Neuronal stem cell (in vitro differentiated cells): ENCODE results near the gene PTCH1.
A peak's percentile ranks its signal among the peaks of the same experiment; 100 is the strongest.

ENCODE experiments used
- DNase-seq: peaks from one replicate; pipeline ENCODE4 v3.0.0-alpha.2; 2013; ENCODE audit warnings: low spot score
- H2AFZ ChIP-seq: one replicate; pipeline ENCODE4 v1.6.1; 2013; ENCODE audit warnings: mild to moderate bottlenecking, low read length, inconsistent platforms
- H2AK5ac ChIP-seq: 2 replicates; pipeline ENCODE4 v1.6.1; 2013; ENCODE audit warnings: low read depth, mild to moderate bottlenecking, inconsistent platforms, low read length, moderate library complexity, mixed read lengths
- H2BK120ac ChIP-seq: 2 replicates; pipeline ENCODE4 v1.6.1; 2013; ENCODE audit warnings: low read depth, mild to moderate bottlenecking, inconsistent platforms, low read length, moderate library complexity, mixed read lengths
- H2BK12ac ChIP-seq: one replicate; pipeline ENCODE4 v1.6.1; 2013; ENCODE audit warnings: low read length, inconsistent platforms
- H2BK15ac ChIP-seq: 2 replicates; pipeline ENCODE4 v1.6.1; 2013; ENCODE audit warnings: mild to moderate bottlenecking, low read length, inconsistent platforms, mixed read lengths
- H2BK5ac ChIP-seq: one replicate; pipeline ENCODE4 v1.6.1; 2013; ENCODE audit warnings: inconsistent platforms, mild to moderate bottlenecking, low read length, moderate library complexity
- H3K14ac ChIP-seq: one replicate; pipeline ENCODE4 v1.6.1; 2013; ENCODE audit warnings: low read length, inconsistent platforms
- H3K18ac ChIP-seq: 2 replicates; pipeline ENCODE4 v1.6.1; 2013; ENCODE audit warnings: low read length, inconsistent platforms
- H3K23ac ChIP-seq: 2 replicates; pipeline ENCODE4 v1.6.1; 2013; ENCODE audit warnings: low read depth, mild to moderate bottlenecking, mixed read lengths, low read length, inconsistent platforms; ENCODE audit not compliant: poor library complexity
- H3K27ac ChIP-seq: replicated peaks from 3 replicates; pipeline ENCODE4 v1.5.1; 2013; ENCODE audit warnings: low read length, inconsistent platforms
- H3K27me3 ChIP-seq, 3 experiments: 2 replicates each; pipeline ENCODE4 v1.6.1; 2013; ENCODE audit warnings: low read length in 3 of 3, mild to moderate bottlenecking in 2 of 3, inconsistent platforms in 1 of 3, low read depth in 1 of 3, mixed read lengths in 1 of 3, moderate library complexity in 1 of 3; ENCODE audit not compliant: control insufficient read depth in 3 of 3, insufficient read depth in 3 of 3
- H3K36me3 ChIP-seq, 2 donors: replicated peaks in 1 of 2; 2 replicates each; pipeline ENCODE4 v1.6.1; 2013; ENCODE audit warnings: low read length in 2 of 2; ENCODE audit not compliant: control insufficient read depth in 2 of 2, insufficient read depth in 2 of 2
- H3K4ac ChIP-seq: 2 replicates; pipeline ENCODE4 v1.6.1; 2013; ENCODE audit warnings: inconsistent platforms, mild to moderate bottlenecking, low read length, moderate library complexity
- H3K4me1 ChIP-seq, 2 donors: 1 replicate in 1 of 2; 2 replicates in 1 of 2; pipeline ENCODE4 v1.6.1; 2013; ENCODE audit warnings: low read length in 2 of 2, low read depth in 1 of 2; ENCODE audit not compliant: control insufficient read depth in 2 of 2, insufficient read depth in 1 of 2
- H3K4me2 ChIP-seq: one replicate; pipeline ENCODE4 v1.6.1; 2013; ENCODE audit warnings: mild to moderate bottlenecking, low read length, inconsistent platforms; ENCODE audit not compliant: insufficient read depth, poor library complexity, severe bottlenecking
- H3K4me3 ChIP-seq, 2 donors: 2 replicates each; pipeline ENCODE4 v1.5.1; 2013; ENCODE audit warnings: low read length in 2 of 2, mild to moderate bottlenecking in 2 of 2, inconsistent platforms in 1 of 2, moderate library complexity in 1 of 2
- H3K79me1 ChIP-seq: one replicate; pipeline ENCODE4 v1.6.1; 2013; ENCODE audit warnings: low read depth, mild to moderate bottlenecking, inconsistent platforms, low read length, moderate library complexity
- H3K9ac ChIP-seq: one replicate; pipeline ENCODE4 v1.6.1; 2013; ENCODE audit warnings: mild to moderate bottlenecking, low read depth, low read length, inconsistent platforms; ENCODE audit not compliant: poor library complexity
- H3K9me3 ChIP-seq, 2 donors: replicated peaks in 1 of 2; 2 replicates each; pipeline versions ENCODE3 to v1.6.1; 2013; ENCODE audit warnings: low read length in 2 of 2, mild to moderate bottlenecking in 2 of 2, inconsistent platforms in 1 of 2, low read depth in 1 of 2, mixed read lengths in 1 of 2, moderate library complexity in 1 of 2; ENCODE audit not compliant: control insufficient read depth in 2 of 2, insufficient read depth in 1 of 2
- H4K8ac ChIP-seq: one replicate; pipeline ENCODE4 v1.6.1; 2013; ENCODE audit warnings: low read depth, mild to moderate bottlenecking, inconsistent platforms, low read length, moderate library complexity
- H4K91ac ChIP-seq: one replicate; pipeline ENCODE4 v1.6.1; 2013; ENCODE audit warnings: low read length, low read depth, mild to moderate bottlenecking, inconsistent platforms; ENCODE audit not compliant: poor library complexity
- WGBS, 2 donors: extraction: QIAGEN DNeasy Blood & Tissue Kit; methylation state at CpG; one replicate each; pipeline ENCODE4 v1.1.7; 2013; ENCODE audit warnings: missing lambda C conversion rate in 2 of 2, mixed read lengths in 1 of 2; ENCODE audit not compliant: insufficient read length in 2 of 2, insufficient replicate concordance in 1 of 2; ENCODE audit errors: extremely low coverage in 2 of 2; 5-methylcytosine and 5-hydroxymethylcytosine counted together

The PTCH1 gene

GRCh38 chr9:95491543-95492320, 25.0 kb downstream of the PTCH1 start:
- H3K14ac ChIP-seq = peak overlapping the region; percentile 26
- no peak overlapping the region for H3K4me3 ChIP-seq
- peaks cover 33 to 43% of the 10 kb centered on the region in 2 donors for H3K4me1 ChIP-seq
- no peak overlapping the region for H2AK5ac ChIP-seq
- no peak overlapping the region for H3K23ac ChIP-seq
- H3K4ac ChIP-seq = no peak overlapping the region
- no peak overlapping the region for H2BK5ac ChIP-seq
- no peak overlapping the region for H2BK120ac ChIP-seq
- H3K79me1 ChIP-seq = no peaks in the 10 kb centered on the region
- no peak overlapping the region for H2BK12ac ChIP-seq
- H3K27me3 ChIP-seq = no peaks in the 10 kb centered on the region
- no peak overlapping the region for H3K4me2 ChIP-seq
- peak overlapping the region; percentile 20 for H3K18ac ChIP-seq
- no peak overlapping the region for H4K8ac ChIP-seq
- peaks cover 6 to 77% of the 10 kb centered on the region in 2 donors for H3K36me3 ChIP-seq
- H3K27ac ChIP-seq = no peak overlapping the region
- DNase-seq = no peak
- H3K9ac ChIP-seq = peak overlapping the region; percentile 50
- no peak overlapping the region for H2AFZ ChIP-seq
- H4K91ac ChIP-seq = no peak overlapping the region
- 100% methylated on average over 1 of the region's 8 CpGs; no CpG with 5 or more reads in 1 of the 2 donors for WGBS, 2 donors
- H2BK15ac ChIP-seq = peak overlapping the region; percentile 19
- H3K9me3 ChIP-seq = peaks cover 0 to 12% of the 10 kb centered on the region in 2 donors

GRCh38 chr9:95488954-95489353, 27.8 kb downstream of the PTCH1 start:
- H2BK12ac ChIP-seq = no peak overlapping the region
- no peak overlapping the region for H3K27ac ChIP-seq
- H3K4me3 ChIP-seq = no peak overlapping the region
- H3K79me1 ChIP-seq = peaks cover 2% of the 10 kb centered on the region
- H3K23ac ChIP-seq = no peak overlapping the region
- no peak overlapping the region for H3K18ac ChIP-seq
- no peak for DNase-seq
- no peak overlapping the region for H3K4me2 ChIP-seq
- no peak overlapping the region for H2BK15ac ChIP-seq
- no peaks in the 10 kb centered on the region for H3K27me3 ChIP-seq
- H2AFZ ChIP-seq = no peak overlapping the region
- H3K4ac ChIP-seq = no peak overlapping the region
- no peak overlapping the region for H3K9ac ChIP-seq
- no peak overlapping the region for H4K8ac ChIP-seq
- no peak overlapping the region for H2BK120ac ChIP-seq
- peaks cover 5 to 97% of the 10 kb centered on the region in 2 donors for H3K36me3 ChIP-seq
- H3K9me3 ChIP-seq = peaks cover 0 to 12% of the 10 kb centered on the region in 2 donors
- no CpG with 5 or more reads among the region's 5 CpGs for WGBS, 2 donors
- H3K14ac ChIP-seq = no peak overlapping the region
- no peak overlapping the region for H2AK5ac ChIP-seq
- no peak overlapping the region for H2BK5ac ChIP-seq
- H3K4me1 ChIP-seq = peaks cover 22 to 29% of the 10 kb centered on the region in 2 donors
- H4K91ac ChIP-seq = no peak overlapping the region

- Histone ChIP-seq H3K79me1 (peaks cover 2% of the 10 kb centered on the region), H3K9me3 (peaks cover 0 to 12% of the 10 kb centered on the region in 2 donors), H2AFZ (no peak overlapping the region), H2BK120ac (no peak overlapping the region), H3K36me3 (peaks cover 2 to 97% of the 10 kb centered on the region in 2 donors), H3K4ac (no peak overlapping the region), H3K14ac (no peak overlapping the region), H3K9ac (no peak overlapping the region), H2BK15ac (no peak overlapping the region), H2AK5ac (no peak overlapping the region), H3K4me3 (no peak overlapping the region), H4K8ac (no peak overlapping the region), H3K4me1 (peaks cover 5 to 21% of the 10 kb centered on the region in 2 donors), H3K27me3 (no peaks in the 10 kb centered on the region), H4K91ac (no peak overlapping the region), H3K18ac (no peak overlapping the region), H2BK12ac (no peak overlapping the region), H3K27ac (no peak overlapping the region), H3K23ac (no peak overlapping the region), H3K4me2 (no peak overlapping the region), H2BK5ac (no peak overlapping the region)
- DNase-seq = no peak
- no CpG with 5 or more reads among the region's 5 CpGs for WGBS, 2 donors
Observed at GRCh38 chr9:95486318-95486717, 30.5 kb downstream of the PTCH1 start.

GRCh38 chr9:95484225-95484624, 32.5 kb downstream of the PTCH1 start:
- no peak overlapping the region for H2AFZ ChIP-seq
- no peak overlapping the region for H3K14ac ChIP-seq
- H2BK12ac ChIP-seq = no peak overlapping the region
- no peak overlapping the region for H3K4me3 ChIP-seq
- H3K79me1 ChIP-seq = peaks cover 2% of the 10 kb centered on the region
- no CpG with 5 or more reads among the region's 3 CpGs for WGBS, 2 donors
- no peak overlapping the region for H2AK5ac ChIP-seq
- no peak overlapping the region for H3K4me2 ChIP-seq
- peaks cover 0 to 9% of the 10 kb centered on the region in 2 donors for H3K9me3 ChIP-seq
- no peak for DNase-seq
- H3K9ac ChIP-seq = no peak overlapping the region
- H2BK15ac ChIP-seq = no peak overlapping the region
- H2BK120ac ChIP-seq = no peak overlapping the region
- H3K36me3 ChIP-seq = peaks cover 0 to 99% of the 10 kb centered on the region in 2 donors
- H3K23ac ChIP-seq = no peak overlapping the region
- H3K18ac ChIP-seq = no peak overlapping the region
- H3K4me1 ChIP-seq = peaks cover 7 to 37% of the 10 kb centered on the region in 2 donors
- no peak overlapping the region for H4K91ac ChIP-seq
- no peak overlapping the region for H4K8ac ChIP-seq
- no peak overlapping the region for H3K27ac ChIP-seq
- H3K27me3 ChIP-seq = no peaks in the 10 kb centered on the region
- no peak overlapping the region for H3K4ac ChIP-seq
- no peak overlapping the region for H2BK5ac ChIP-seq
